Measurements from ENCODE around the gene FAM222B. TPM values are rescaled to one million over a fixed set of nuclear protein-coding genes. Genes with fewer than 3 reads are reported as not detected.

FAM222B gene
- total and polyA plus RNA-seq, 2 donors (not counting 1 experiment from before 2014, with no cell fraction given) = 10.8 to 23.1 TPM

GRCh38 chr17:28773736-28774135 is 68.9 kb downstream of the FAM222B start:
- ATAC-seq (ENCODE audit: low read depth) (no peak), DNase-seq (no peak)
- Histone ChIP-seq H3K27ac (ENCODE audit: low read length in 2 of 2) (no peak overlapping the region), H3K4me3 (ENCODE audit: control extremely low read depth in 1 of 5, extremely low read depth in 1 of 5, insufficient read depth in 1 of 5, low read depth in 2 of 5, low read length in 4 of 5) (no peak overlapping the region), H3K4me2 (replicated peaks; ENCODE audit: low read depth, low read length, poor library complexity, severe bottlenecking) (no peak overlapping the region), H3K36me3 (replicated peaks in 1 of 2; ENCODE audit: control extremely low read depth in 1 of 2, control insufficient read depth in 1 of 2, extremely low read depth in 1 of 2, insufficient read depth in 2 of 2, low read length in 1 of 2) (peaks cover 0 to under 1% of the 10 kb centered on the region in 2 experiments), H3K79me2 (ENCODE audit: control insufficient read depth, insufficient read depth, low read length) (peaks cover 56% of the 10 kb centered on the region), H3K27me3 (replicated peaks in 1 of 4; ENCODE audit: control extremely low read depth in 1 of 4, control insufficient read depth in 3 of 4, insufficient read depth in 4 of 4, low read length in 3 of 4) (no peaks in the 10 kb centered on the region), H3K9ac (ENCODE audit: low read length) (no peak overlapping the region), H3K9me3 (ENCODE audit: control extremely low read depth in 1 of 3, control insufficient read depth in 2 of 3, insufficient read depth in 1 of 3, low read length in 2 of 3) (no peaks in the 10 kb centered on the region), H2AFZ (ENCODE audit: insufficient read depth, low read depth, low read length, poor library complexity, severe bottlenecking) (no peak overlapping the region), H4K20me1 (ENCODE audit: control insufficient read depth, insufficient read depth, low read length, poor library complexity, severe bottlenecking) (peaks cover 11% of the 10 kb centered on the region), H3K4me1 (ENCODE audit: control insufficient read depth in 2 of 2, insufficient read depth in 2 of 2, low read length in 2 of 2) (peaks cover 0 to 4% of the 10 kb centered on the region in 2 donors)
- no peak overlapping the region for H3K27ac Mint-ChIP-seq
- intact Hi-C loops (cut with micrococcal nuclease) = loop anchor here (10.0 kb wide), 1 partner anchor 61 kb away; no protein-coding TSS in a partner anchor
- TF ChIP-seq EZH2 (IDR thresholded peaks at IDR 0.05; ENCODE audit: borderline replicate concordance, insufficient read depth, low read depth, low read length, poor library complexity, severe bottlenecking) (no peak), CTCF (IDR thresholded peaks at IDR 0.05) (no peak)
- peaks cover 15% of the 10 kb centered on the region for H3K4me1 Mint-ChIP-seq
- ChIA-PET POLR2A (no interaction called here), CTCF (interaction anchor here (1.2 to 3.9 kb wide), 3 partner anchors 10 to 47 kb away, joined by 3 to 33 read pairs (median 7); no protein-coding TSS in a partner anchor)
- H3K9me3 Mint-ChIP-seq (ENCODE audit: insufficient read depth) = no peaks in the 10 kb centered on the region
- H3K4me3 Mint-ChIP-seq = no peak overlapping the region
- H3K27me3 Mint-ChIP-seq = no peaks in the 10 kb centered on the region
- 98% methylated on average over 3 of the region's 6 CpGs for WGBS (ENCODE audit: insufficient coverage)

GRCh38 chr17:28765038-28765437 is 77.6 kb downstream of the FAM222B start:
- peaks cover 13% of the 10 kb centered on the region for H3K79me2 ChIP-seq (ENCODE audit: control insufficient read depth, insufficient read depth, low read length)
- no peak overlapping the region for H2AFZ ChIP-seq (ENCODE audit: insufficient read depth, low read depth, low read length, poor library complexity, severe bottlenecking)
- peaks cover 22% of the 10 kb centered on the region for H4K20me1 ChIP-seq (ENCODE audit: control insufficient read depth, insufficient read depth, low read length, poor library complexity, severe bottlenecking)
- peaks cover 0 to 8% of the 10 kb centered on the region in 2 donors for H3K4me1 ChIP-seq (ENCODE audit: control insufficient read depth in 2 of 2, insufficient read depth in 2 of 2, low read length in 2 of 2)
- ChIA-PET CTCF (interaction anchor here (1.0 to 7.6 kb wide), 26 partner anchors 8 to 352 kb away, joined by 3 to 137 read pairs (median 16); partner anchors contain the start of genes DHRS13, FAM222B, FLOT2 and NEK8), POLR2A (no interaction called here)
- H3K36me3 ChIP-seq (replicated peaks in 1 of 2; ENCODE audit: control extremely low read depth in 1 of 2, control insufficient read depth in 1 of 2, extremely low read depth in 1 of 2, insufficient read depth in 2 of 2, low read length in 1 of 2) = peaks cover 11 to 21% of the 10 kb centered on the region in 2 experiments
- H3K9me3 ChIP-seq (ENCODE audit: control extremely low read depth in 1 of 3, control insufficient read depth in 2 of 3, insufficient read depth in 1 of 3, low read length in 2 of 3) = no peaks in the 10 kb centered on the region
- Mint-ChIP-seq H3K9me3 (ENCODE audit: insufficient read depth) (no peaks in the 10 kb centered on the region), H3K27me3 (no peaks in the 10 kb centered on the region), H3K4me1 (peaks cover 11% of the 10 kb centered on the region), H3K4me3 (no peak overlapping the region), H3K27ac (no peak overlapping the region)
- 100% methylated on average over 3 of the region's 4 CpGs for WGBS (ENCODE audit: insufficient coverage)
- ATAC-seq (ENCODE audit: low read depth) (no peak), DNase-seq (no peak)
- no peaks in the 10 kb centered on the region for H3K27me3 ChIP-seq (replicated peaks in 1 of 4; ENCODE audit: control extremely low read depth in 1 of 4, control insufficient read depth in 3 of 4, insufficient read depth in 4 of 4, low read length in 3 of 4)
- no peak overlapping the region for H3K4me3 ChIP-seq (ENCODE audit: control extremely low read depth in 1 of 5, extremely low read depth in 1 of 5, insufficient read depth in 1 of 5, low read depth in 2 of 5, low read length in 4 of 5)
- no peak overlapping the region for H3K4me2 ChIP-seq (replicated peaks; ENCODE audit: low read depth, low read length, poor library complexity, severe bottlenecking)
- no peak overlapping the region for H3K9ac ChIP-seq (ENCODE audit: low read length)
- H3K27ac ChIP-seq (ENCODE audit: low read length in 2 of 2) = no peak overlapping the region
- intact Hi-C loops (cut with micrococcal nuclease) = no loop called here
- TF ChIP-seq CTCF (IDR thresholded peaks at IDR 0.05) = no peak
- TF ChIP-seq EZH2 (IDR thresholded peaks at IDR 0.05; ENCODE audit: borderline replicate concordance, insufficient read depth, low read depth, low read length, poor library complexity, severe bottlenecking) = no peak
